Colon (tissue), 2 donors: Measurements from ENCODE around the gene PLXDC1.
"Not testable (repeated sequence)": the region's sequence is repeated elsewhere in the genome, so short reads cannot be mapped to it uniquely, and the experiment has no call there.

Experiments
- FAIRE-seq: peaks from 2 replicates; lab custom pipeline; 2012; peaks lifted over from hg19 to GRCh38; lab: Jason Lieb, UNC
- donor health status: control.
- donor health status: control.

The PLXDC1 gene

DNA sequence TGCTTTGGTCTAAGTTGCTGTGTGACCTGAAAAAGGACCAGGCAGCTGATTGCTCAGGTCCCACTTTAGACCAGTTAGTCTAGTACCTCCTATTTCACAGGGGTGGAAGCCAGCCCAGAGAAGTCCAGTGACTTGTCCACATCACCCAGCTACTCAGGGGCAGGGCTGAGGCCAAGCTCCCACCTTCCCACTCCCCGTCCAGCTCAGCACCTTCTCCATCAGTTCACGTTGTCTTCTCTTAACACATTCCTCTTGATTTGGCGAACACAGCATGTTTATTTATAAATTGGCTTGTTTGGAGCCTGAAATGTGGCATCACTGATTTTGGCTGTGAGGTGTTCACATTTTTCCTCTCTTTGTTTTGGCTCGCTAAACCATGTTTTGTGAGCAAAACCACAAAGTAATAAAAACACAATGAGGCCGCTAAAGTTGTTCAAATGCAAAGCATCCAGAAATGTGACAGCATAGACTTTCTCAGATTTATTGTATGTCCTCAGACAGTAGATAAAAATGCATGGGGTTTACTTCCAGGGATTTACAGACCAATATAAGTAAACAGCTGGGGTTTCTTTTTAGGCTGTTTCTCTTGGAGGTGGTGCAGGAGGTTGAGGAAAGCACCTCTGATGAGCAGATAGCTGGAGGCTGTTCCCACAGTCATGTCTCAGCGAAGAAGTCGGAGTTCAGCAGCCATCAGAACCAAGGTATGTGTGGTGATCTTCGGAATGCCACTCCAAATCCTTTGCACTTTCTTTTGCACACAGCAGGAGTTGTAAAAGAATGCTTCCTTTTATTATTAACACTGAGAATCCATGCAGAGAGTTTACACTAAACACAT, 88.4 kb downstream of the PLXDC1 start:
- no peak for FAIRE-seq

DNA sequence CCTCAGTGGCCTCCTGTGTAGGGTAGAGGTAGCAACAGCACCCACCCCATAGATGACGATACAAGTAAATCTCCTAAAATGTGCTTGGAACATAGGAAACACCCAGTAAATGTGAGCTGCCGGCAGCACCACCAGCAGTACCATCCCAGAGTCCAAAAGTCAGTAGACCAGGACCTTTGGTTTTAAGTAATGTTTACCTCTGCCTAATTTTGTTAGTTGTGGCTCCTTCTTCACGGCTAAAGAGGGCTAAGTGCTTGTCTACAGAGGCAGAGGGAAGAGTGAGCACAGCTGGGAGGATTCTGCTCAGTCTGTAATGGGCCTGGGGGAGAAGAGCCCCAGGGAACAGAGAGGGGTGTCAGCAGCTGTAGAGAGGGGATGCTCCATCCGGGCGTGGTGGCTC, 92.9 kb downstream of the PLXDC1 start:
- no peak for FAIRE-seq

DNA sequence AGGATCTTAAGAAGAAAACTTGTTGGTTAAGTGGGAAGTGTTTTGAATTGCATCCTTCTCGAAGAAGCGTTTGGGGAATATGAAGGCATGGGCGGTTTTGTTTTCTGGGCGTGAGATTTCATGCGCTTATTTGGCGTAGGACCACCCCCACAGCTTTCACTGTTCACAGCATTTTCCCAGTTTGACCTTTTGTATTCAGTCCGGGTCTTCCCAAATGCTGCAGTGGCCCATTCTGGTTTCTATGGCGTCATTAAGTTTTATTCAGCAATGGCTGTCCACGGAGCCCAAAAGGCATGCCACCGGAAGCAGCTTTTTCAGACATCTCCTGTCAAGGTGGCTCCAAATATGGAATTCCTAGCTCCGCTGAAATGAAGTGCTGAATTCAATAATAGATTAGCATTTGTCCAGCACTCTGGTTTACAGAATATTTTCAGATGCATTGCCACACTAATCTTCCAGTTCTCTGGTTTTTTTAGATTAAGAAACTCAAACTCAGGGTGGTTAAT, 93.7 kb downstream of the PLXDC1 start:
- no peak for FAIRE-seq

DNA sequence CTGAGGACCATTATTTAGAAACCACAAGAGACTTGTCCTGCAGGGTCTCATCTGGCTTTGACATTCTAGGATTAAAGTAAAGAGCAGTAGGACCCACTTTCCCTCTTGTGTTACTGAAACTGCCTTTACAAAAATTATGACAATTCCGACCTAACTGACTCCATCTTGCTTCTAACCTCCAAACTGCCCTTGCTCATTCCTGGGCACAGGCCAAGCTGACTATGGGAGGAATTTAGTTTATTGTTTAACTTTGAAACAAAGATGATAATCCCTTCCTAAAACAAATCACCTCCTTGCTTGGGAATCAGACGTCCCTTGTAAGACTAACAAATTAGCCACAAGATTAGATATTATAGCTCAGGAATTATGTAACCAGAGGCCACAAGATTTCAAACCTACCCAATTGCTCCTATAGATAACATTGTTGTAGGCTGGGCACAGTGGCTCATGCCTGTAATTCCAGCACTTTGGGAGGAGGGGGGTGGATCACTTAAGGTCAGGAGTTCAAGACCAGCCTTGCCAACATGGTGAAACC, 97.3 kb downstream of the PLXDC1 start:
- FAIRE-seq = no peak

DNA sequence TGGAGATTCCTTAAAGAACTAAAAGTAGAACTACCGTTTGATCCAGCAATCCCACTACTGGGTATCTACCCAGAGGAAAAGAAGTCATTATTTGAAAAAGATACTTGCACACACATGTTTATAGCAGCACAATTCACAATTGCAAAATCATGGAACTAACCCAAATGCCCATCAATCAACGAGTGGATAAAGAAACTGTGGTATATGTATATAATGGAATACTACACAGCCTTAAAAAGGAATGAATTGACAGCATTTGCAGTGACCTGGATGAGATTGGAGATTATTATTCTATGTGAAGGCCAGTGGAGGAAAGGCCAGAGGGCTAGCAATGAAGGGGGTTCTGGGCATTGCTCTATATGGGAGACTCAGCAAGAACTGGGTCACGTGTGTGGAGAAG, 99.0 kb downstream of the PLXDC1 start:
- FAIRE-seq = not testable (repeated sequence)

DNA sequence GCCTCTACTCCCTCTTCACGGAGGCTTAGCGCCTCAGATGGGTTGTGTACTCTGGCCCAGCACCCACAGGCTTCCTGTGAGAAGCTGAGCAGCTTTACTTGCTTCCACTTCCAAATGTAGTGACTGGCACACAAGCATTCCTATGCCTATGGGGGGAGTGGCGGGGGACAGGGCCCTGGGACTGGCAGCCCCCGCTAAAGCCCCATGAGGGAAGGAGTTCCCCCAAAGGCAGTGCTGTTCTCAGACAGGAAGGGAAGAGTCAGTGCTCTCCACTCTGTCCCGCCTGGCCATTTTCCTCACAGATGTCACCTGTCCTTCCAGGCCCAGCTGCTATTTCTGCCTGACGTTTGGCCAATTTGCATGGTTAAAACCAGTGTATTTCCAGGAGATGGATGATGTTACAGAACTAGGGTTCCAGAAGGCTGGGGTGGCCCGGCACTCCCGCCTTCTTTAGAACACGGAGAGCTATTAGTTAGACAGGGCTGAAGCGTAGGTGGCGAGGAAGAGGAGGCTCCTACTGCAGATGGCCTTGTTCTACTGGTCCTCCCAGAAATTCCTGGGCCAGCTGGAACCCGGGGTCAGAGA, 100.3 kb downstream of the PLXDC1 start:
- no peak for FAIRE-seq

DNA sequence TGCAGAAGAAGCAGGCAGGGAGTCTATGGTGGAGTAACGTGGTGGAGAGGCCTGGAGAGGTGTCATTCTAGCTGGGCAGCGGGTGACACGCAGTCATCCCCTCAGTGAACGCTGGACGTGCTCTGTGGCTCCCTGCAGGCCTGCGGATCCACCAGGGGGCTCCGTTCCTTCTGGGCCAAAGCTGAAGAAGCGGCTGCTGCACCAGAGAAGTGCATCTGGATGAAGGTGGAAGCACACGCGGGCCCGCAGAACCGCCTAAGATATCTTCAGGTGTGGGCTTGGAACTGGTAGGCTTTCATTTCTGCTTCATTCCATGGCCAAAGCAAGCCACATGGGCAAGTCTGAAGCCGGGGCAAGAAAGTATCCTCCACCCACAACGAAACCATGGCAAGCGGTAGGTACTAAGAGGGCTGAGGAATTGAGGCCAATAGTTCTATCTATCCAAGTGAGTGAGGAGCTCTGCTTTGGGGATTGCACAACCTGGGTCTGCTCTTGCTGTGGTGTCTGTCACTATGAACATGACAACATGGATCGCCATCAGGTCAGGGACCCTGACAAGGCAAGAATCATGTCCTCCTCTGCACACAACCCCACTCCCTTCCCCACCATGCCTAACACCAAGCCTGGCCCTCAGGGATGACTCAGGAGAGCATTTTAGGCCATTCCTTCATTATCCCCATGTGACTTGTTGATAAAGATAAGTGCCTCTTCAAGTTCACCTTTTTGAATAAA, 105.3 kb downstream of the PLXDC1 start:
- FAIRE-seq = no peak

DNA sequence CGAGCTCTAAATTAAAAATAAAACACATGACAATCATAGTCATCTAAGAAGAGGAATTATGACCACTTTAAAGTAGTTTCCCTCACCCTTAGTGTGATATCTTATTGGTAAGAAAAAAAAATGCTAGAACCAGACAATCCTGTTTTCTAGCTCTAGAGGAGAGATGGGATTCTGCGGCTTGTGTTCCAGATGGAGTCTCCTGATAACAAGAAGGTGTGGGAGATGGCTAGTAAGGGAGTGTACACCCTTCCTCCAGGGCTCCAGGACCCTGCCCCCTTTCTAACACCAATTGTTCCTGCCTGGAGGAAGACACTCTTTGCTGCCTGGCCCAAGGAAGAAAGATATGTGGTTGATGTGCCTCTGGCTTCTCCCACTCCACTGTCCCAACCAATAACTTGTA, 115.4 kb downstream of the PLXDC1 start:
- FAIRE-seq = no peak

DNA sequence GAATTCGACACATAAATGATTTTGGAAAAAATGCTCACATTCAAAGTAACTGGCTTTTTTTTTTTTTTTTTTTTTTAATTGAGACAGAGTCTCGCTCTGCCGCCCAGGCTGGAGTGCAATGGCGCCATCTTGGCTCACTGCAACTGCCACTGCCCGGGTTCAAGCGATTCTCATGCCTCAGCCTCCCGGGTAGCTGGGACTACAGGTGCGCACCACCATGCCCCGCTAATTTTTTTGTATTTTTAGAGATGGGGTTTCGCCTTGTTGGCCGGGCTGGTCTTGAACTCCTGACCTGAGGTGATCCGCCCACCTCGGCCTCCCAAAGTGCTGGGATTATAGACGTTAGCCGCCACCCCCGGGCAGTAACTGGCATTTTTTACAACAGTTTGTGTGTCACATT, 115.9 kb downstream of the PLXDC1 start:
- not testable (repeated sequence) for FAIRE-seq

DNA sequence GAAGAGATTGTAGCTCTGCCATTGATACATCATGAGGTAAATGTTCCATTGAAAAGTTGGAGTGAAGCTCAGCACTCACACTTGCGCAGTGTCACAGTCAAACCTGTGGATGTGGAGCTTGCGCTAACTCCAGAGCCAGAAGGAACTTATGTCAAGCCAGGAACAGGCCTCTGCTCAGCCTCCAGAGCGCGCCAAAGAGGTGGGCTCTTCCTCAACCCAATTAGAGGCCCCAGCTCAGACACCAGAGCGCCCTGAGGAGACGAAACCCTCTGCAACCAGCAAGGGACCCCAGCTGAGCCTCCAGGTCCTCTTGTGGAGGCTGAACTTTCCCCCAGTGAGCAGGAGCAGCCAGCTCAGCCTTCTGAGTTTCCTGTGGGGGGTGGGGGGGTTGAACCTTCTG, 122.7 kb downstream of the PLXDC1 start:
- FAIRE-seq = no peak

DNA sequence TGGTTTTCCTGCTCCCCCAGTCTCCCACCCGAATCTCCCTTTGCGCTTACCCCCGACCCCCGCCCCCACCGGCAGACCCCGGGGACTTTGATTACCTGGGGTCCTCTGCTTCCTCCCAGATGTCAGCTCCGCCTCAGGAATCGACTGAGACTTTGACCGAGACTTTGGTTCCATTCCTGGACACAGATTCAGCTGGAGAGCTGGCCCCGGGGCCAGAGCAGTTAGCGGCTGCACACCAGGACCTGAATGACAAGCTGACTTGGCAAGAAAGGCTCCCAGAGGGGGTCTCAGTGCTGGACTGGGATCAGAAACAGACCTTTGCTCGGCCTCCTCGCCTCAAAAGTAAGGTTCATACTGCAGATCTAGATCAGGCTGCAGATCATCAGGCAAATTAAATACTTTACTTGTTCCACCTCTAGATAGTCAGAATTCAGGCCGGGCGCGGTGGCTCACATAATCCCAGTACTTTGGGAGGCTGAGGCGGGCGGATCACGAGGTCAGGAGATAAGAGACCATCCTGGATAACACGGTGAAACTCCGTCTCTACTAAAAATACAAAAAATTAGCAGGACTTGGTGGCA, 123.9 kb downstream of the PLXDC1 start:
- FAIRE-seq = no peak

DNA sequence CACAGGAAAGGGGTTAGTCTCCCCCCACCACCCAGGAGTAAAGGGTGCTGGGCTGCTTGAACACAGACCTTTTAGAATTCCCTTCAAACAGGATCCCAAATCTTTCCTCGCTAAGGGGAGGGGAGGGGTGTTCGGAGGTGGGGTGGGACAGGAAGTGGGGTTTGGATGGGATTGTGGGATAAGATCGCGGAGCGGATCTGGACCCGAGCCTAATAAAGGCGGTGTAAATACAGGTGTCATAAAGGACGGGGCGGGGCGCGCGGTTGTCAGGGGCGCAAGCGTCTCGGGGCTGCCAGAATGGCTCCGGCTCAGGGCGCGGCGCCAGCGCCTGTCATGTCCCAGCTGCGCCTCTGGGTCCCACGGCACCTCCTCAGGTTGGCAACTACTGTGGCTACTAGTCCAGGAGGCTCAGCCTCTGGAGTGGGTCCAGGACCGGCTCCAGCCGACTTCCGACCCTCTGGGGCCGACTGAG, 124.4 kb downstream of the PLXDC1 start:
- no peak for FAIRE-seq

DNA sequence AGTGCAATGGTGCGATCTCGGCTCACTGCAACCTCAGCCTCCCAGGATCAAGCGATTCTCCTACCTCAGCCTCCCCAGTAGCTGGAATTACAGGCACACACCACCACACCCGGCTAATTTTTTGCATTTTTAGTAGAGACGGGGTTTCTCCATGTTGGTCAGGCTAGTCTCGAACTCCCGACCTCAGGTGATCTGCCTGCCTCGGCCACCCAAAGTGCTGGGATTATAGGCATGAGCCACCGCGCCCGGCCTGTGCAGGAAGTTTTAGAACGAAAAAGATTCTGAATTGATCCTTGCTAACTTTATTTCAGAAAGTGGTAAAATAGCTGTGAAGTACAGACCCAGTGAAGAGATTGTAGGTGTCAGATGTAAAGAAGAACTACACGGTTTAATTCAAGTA, 125.1 kb downstream of the PLXDC1 start:
- FAIRE-seq = not testable (repeated sequence)

DNA sequence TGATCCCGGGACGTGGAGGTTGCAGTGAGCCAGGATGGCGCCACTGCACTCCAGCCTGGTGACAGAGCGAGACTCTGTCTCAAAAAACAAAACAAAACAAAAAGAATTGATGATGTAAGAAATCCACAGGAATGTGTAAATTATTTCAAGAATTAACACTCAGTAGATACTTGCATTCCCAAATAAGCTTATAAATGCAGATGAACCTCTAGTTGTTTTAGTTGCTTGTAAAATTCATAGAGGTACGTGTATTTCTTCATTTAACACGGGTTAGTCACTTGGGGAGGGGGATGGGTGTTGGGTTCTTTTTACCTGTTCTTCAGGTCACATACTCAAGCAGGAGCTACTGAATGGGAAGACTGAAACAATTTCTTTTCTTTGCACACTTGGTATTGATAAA, 128.5 kb downstream of the PLXDC1 start:
- FAIRE-seq = no peak

DNA sequence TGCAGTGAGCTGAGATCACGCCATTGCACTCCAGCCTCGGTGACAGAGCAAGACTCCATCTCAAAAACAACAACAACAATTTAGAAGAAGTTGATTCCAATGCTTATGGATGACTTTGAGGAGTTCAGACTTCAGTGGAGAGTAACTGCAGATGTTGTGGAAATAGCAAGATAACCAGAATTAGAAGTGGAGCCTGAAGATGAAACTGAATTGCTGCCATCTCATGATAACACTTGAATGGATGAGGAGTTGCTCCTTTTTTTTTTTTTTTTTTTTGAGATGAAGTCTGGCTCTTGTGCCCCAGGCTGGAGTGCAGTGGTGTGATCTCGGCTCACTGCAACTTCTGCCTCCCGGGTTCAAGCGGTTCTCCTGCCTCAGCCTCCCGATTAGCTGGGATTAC, 131.4 kb downstream of the PLXDC1 start:
- FAIRE-seq = not testable (repeated sequence)

DNA sequence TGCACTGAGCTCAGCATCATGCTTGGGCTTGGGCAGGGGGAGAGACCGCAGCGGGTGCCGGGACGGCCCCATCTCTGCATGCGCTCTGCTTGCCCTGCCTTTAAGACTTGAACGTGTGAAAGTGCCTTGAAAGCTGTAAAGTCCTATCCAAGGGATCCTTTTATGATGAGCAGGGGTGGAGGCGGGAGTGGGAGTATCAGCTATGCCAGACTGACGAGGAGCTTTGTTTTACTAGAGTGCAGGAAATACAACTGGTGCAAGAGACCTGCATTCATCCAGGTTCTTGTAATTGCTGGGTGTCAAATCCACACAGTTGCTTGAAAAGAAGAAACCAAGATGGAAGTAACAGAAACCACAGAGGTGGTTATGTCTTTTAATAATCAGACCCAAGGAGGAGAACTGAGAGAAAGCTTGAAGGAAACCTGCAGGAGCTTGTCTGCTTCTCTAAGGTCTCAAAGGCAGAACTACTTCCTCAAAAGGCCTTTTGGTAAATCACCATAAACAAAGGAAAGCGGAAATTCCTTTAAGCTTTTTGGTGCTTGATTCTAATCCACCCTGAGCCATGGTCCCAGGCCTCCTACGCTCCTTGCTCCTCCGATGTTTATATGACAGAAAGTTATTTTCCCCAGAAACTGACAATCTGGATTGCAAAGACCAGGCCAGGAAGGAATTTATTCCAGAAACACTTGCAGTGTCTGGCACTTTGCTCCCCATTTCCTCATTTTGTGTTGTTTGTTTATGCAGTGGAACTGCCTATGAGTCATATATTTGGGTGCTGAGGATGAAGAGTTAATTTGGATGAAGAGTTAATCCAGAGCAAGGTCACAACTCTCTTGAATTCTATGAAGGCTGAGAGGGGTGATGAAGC, 132.9 kb downstream of the PLXDC1 start:
- no peak for FAIRE-seq

DNA sequence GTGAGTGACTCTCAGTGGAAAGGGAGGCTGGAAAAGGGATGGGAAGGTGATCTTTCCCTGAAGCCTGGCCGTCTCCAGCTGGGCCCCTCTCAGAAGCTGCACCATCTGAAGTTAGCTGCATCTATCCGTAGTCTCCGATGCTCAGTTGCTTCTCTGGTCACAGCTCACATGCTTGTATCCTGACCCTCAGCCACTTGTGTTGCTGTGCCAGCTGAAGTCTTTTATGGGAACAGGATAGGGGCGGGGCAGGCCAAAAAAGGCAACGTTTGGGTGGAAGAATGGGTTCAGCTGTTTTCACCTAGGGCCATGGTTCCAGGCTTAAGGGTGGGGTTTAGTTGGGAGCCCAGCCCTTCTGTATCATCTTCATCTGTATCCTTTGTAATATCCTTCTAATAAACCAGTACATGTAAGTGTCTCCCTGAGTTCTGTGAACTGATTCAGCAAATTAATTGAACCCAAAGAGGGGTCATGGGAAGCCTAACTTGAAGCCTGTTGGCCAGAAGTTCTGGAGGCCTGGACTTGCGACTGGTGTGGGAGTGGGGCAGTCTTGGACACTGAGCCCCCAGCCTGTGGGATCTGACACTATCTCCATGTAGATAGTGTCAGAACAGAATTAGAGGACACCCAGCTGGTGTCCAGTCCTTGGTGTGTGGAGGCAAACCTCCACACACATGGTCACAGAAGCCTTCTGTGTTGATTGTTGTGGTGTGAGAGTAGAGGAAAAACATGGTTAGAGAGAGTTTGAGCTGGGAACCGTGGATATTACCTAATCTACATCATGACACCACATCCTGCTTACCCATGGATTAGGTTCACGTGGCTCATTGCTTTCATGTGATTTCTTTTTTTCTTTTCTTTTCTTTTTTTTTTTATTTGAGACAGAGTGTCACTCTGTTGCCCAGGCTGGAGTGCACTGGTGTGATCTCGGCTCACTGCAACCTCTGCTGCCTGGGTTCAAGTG, 135.0 kb downstream of the PLXDC1 start:
- FAIRE-seq = no peak

DNA sequence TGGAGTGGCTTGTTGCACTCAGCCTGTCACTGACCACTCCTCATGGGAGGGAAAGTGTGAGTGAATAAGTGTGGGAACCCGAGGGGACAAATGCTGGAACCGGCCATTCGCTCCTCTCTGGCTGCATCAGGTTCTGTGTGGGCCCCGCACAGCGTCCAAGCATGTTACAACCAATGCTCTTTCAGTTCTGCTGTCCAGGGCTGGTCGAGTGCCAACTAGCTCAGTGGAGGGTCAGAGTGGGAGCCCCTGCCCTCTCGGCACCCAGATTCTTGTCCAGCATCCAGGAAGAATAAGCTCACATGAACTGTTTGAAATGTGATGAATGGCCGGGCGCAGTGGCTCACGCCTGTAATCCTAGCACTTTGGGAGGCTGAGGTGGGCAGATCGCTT, 135.9 kb downstream of the PLXDC1 start:
- no peak for FAIRE-seq

DNA sequence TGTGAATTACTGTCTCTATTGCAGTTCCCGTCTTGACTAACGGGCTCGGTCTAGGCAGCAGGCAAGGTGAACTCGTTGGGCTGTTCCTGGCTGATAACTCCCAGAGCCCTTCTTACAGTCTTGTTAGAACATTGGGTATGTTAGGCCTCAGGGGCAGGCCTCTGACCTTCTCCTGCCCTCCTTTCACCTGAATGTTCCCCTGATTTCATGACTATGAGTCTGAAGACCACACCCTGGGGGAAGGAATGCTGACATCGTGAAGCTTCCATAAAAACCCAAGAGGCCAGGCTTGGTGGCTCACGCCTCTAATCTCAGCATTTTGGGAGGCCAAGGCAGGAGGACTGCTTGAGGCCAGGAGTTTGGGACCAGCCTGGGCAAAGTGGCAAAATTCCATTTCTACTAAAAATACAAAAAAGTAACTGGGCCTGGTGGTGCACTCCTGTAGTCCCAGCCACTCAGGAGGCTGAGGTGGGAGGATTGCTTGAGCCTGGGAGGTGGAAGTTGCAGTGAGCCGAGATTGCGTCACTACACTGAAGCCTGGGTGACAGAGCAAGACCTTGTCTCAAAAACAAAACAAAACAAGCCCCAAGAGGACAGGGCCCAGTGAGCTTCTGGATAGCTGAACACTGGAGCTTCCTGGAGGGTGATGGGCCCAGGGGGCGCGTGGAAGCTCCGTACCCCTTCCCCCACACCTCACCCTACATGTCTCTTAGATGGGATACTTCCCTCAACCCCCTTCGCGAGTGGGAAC, 136.5 kb downstream of the PLXDC1 start:
- FAIRE-seq = no peak
